ENCODE data around the gene KLHL30. TPM values are rescaled to one million over a fixed set of nuclear protein-coding genes. Genes with fewer than 3 reads are reported as not detected.

Gene KLHL30
- total RNA-seq, 1 experiment from 2014 or later: 0.61 TPM

GRCh38 chr2:238094438-238095022 lies 43.9 kb upstream of the KLHL30 start:
- intact Hi-C loops (cut with micrococcal nuclease): no loop called here
- ATAC-seq (no peak), DNase-seq (ENCODE audit: low read depth, low spot score) (no peak)
- no peak overlapping the region for H3K9ac ChIP-seq (ENCODE audit: low read length)
- H3K9me2 ChIP-seq (ENCODE audit: insufficient read depth): no peaks in the 10 kb centered on the region
- no peaks in the 10 kb centered on the region for H3K79me2 ChIP-seq (ENCODE audit: insufficient read depth, low read length)
- ChIA-PET RAD21 (ENCODE audit: low non-redundant PET in 1 of 2, low total read pairs in 2 of 2, uncharacterized antibody in 2 of 2, unreplicated experiment in 2 of 2) (no interaction called here), CTCF (no interaction called here), POLR2A (no interaction called here)
- H3K9me3 ChIP-seq (ENCODE audit: control insufficient read depth in 1 of 2, insufficient read depth in 1 of 2, low read depth in 1 of 2, low read length in 2 of 2): no peaks in the 10 kb centered on the region
- BruUV-seq (replicated peaks): no TSS peak
- no peak overlapping the region for H3K27ac ChIP-seq (ENCODE audit: low read depth, low read length)
- no peak overlapping the region for H3K4me3 ChIP-seq (replicated peaks in 1 of 2; ENCODE audit: low read depth in 1 of 2, low read length in 2 of 2)
- no peaks in the 10 kb centered on the region for H3K27me3 ChIP-seq (ENCODE audit: insufficient read depth, low read length)
- no peak overlapping the region for H2AFZ ChIP-seq (ENCODE audit: low read depth, low read length, poor library complexity, severe bottlenecking)
- no peaks in the 10 kb centered on the region for H3K36me3 ChIP-seq (ENCODE audit: control insufficient read depth in 1 of 2, insufficient read depth in 2 of 2, low read length in 2 of 2)
- peaks cover 6 to 15% of the 10 kb centered on the region in 2 experiments; a peak in 3 of 4 replicates for H3K4me1 ChIP-seq (ENCODE audit: control insufficient read depth in 1 of 2, insufficient read depth in 2 of 2, low read length in 2 of 2)
- no peaks in the 10 kb centered on the region for H4K20me1 ChIP-seq (ENCODE audit: insufficient read depth)
- no peak overlapping the region for H3K4me2 ChIP-seq (ENCODE audit: low read length)
- TF ChIP-seq SRF (IDR thresholded peaks at IDR 0.05; ENCODE audit: low read depth): no peak
- TF ChIP-seq RAD21 (IDR thresholded peaks at IDR 0.05; ENCODE audit: low read depth): no peak
- no peak for TF ChIP-seq ZNF274 (IDR thresholded peaks at IDR 0.05; ENCODE audit: low read depth, low read length)
- no peak for TF ChIP-seq SIN3A (IDR thresholded peaks at IDR 0.05; ENCODE audit: low read depth)
- TF ChIP-seq ELF1 (IDR thresholded peaks at IDR 0.05; ENCODE audit: borderline replicate concordance, low read depth): no peak
- no peak for TF ChIP-seq JUND (IDR thresholded peaks at IDR 0.05)
- TF ChIP-seq ZFX (IDR thresholded peaks at IDR 0.05): no peak
- TF ChIP-seq REST (IDR thresholded peaks at IDR 0.05; ENCODE audit: low read depth): no peak
- TF ChIP-seq, protein P1, sequence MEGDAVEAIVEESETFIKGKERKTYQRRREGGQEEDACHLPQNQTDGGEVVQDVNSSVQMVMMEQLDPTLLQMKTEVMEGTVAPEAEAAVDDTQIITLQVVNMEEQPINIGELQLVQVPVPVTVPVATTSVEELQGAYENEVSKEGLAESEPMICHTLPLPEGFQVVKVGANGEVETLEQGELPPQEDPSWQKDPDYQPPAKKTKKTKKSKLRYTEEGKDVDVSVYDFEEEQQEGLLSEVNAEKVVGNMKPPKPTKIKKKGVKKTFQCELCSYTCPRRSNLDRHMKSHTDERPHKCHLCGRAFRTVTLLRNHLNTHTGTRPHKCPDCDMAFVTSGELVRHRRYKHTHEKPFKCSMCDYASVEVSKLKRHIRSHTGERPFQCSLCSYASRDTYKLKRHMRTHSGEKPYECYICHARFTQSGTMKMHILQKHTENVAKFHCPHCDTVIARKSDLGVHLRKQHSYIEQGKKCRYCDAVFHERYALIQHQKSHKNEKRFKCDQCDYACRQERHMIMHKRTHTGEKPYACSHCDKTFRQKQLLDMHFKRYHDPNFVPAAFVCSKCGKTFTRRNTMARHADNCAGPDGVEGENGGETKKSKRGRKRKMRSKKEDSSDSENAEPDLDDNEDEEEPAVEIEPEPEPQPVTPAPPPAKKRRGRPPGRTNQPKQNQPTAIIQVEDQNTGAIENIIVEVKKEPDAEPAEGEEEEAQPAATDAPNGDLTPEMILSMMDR (IDR thresholded peaks at IDR 0.05 in 2 of 3, conservative IDR thresholded peaks at IDR 0.05 in 1 of 3; ENCODE audit: borderline replicate concordance in 1 of 3, insufficient read depth in 1 of 3, low read depth in 2 of 3, low read length in 2 of 3): no peak
- TF ChIP-seq MAX (IDR thresholded peaks at IDR 0.05): no peak
- TF ChIP-seq FOSL1 (IDR thresholded peaks at IDR 0.05; ENCODE audit: low read depth): no peak
- no peak for TF ChIP-seq EZH2 (IDR thresholded peaks at IDR 0.05)
- TF ChIP-seq EGR1 (IDR thresholded peaks at IDR 0.05; ENCODE audit: low read depth): no peak
- TF ChIP-seq CBX3 (IDR thresholded peaks at IDR 0.05; ENCODE audit: low read depth): no peak
- no peak for TF ChIP-seq YY1 (IDR thresholded peaks at IDR 0.05; ENCODE audit: extremely low read depth, insufficient replicate concordance, low read depth, low read length)
- TF ChIP-seq POLR2AphosphoS5 (IDR thresholded peaks at IDR 0.05; ENCODE audit: low read depth, low read length): no peak
- TF ChIP-seq CEBPB (IDR thresholded peaks at IDR 0.05; ENCODE audit: low read depth): no peak
- no peak for TF ChIP-seq ATF3 (IDR thresholded peaks at IDR 0.05)
